IPS-NIHi7 (cell line): ENCODE results near the gene PWWP2B.
A peak's percentile ranks its signal among the peaks of the same experiment; 100 is the strongest.
"Not testable (repeated sequence)": the region's sequence is repeated elsewhere in the genome, so short reads cannot be mapped to it uniquely, and the experiment has no call there.

Experiments
- DNase-seq: peaks from one replicate; pipeline ENCODE4 v3.0.0; 2012; ENCODE audit warnings: mixed read lengths; ENCODE audit errors: extremely low spot score

Gene PWWP2B

DNA sequence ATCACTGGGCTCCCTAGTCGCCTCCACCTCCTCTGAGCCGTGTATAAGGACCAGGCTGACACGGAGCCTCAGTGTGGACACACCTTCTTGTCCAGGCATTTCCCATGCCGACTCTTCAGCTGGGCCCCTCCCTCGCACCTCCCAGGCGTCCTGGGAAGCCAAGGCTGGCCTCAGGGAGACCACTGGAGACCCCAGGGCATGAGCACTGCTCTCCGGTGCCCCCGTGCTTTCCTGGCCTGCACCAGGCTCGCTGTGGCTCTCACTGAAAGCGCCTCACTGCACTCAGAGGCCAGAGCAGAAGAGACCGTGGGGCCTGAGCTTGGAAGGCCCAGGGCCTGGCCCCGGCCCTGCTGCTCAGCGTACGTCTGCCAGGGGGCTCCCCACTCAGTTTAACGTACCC lies 33.6 kb upstream of the PWWP2B start:
- peak; percentile 41 for DNase-seq

DNA sequence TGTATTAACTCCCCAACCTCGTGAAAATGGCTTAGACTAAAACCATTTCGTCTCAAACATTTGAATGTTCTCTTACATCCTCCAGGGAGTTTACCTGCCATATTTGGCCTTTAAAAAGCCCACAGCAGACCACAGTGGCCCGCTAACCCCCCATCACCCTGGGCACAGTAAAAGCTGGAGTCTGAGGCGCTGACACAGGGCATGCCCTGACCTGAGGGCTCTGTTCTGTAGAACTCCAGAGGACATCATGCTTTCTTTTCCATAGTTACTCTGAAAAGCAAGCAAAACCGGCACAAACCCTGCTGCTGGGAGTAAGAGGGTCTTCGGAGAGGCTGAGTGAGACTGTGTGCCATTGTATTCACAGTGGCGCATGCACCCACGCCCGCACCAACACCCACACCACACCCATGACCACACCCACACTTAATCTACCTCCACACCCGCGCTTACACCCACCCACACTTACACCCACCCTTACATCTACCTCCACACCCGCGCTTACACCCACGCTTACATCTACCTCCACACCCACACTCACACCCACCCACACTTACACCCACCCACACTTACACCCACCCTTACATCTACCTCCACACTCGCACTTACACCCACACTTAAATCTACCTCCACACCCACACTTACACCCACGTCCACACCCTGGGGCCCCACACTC lies 32.9 kb upstream of the PWWP2B start:
- no peak for DNase-seq

DNA sequence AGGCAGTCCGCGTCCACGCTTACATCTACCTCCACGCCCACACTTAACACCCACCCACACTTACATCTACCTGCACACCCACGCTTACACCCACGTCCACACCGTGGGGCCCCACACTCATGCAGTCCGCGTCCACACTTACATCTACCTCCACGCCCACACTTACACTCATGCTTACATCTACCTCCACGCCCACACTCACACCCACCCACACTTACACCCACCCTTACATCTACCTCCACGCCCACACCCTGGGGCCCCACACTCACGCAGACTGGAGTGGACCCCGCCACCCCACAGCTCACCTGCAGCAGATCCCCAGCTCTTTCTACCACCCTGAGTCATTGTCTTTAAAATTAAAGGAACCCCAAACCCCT lies 32.4 kb upstream of the PWWP2B start:
- DNase-seq, result no peak

- no peak for DNase-seq
Observed at GRCh38 chr10:132365102-132365501, 31.9 kb upstream of the PWWP2B start.

DNA sequence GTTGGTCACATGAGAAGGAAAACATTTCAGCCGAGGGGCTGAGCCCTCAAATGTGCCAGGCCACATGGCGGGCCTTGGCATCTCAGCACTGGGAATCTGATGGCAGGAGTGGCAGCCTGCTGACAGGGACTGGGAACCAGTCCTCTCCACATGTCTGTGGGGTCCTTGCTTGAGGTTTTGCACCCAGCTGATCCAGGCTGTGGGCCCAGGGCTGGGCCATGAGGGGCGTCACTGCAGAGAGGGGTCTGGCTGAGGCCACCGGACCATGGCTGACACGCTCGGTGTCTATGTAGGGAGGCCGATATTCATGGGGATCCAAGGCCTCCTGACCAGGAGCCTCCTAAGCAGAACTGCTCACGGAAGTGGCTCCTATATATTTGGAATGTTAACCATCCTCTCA lies 31.0 kb upstream of the PWWP2B start:
- no peak for DNase-seq

- no peak for DNase-seq
Observed at GRCh38 chr10:132366499-132366898, 30.5 kb upstream of the PWWP2B start.

DNA sequence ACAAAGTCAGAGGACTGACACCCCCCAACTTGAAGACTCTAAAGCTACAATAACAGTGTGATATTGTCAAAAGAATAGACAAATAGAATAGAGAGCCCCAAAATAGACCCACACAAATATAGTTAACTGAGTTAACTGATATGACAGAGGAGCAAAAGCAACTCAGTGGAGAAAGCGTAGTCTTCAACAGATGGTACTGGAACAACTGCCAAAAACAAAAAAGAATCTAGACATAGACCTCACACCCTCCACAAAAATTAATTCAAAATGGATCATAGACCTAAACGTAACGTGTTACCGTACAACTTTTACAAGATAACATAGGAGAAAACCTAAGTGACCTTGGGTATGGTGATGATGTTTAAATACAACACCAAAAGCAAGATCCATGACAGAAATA lies 28.6 kb upstream of the PWWP2B start:
- DNase-seq, result no peak

- DNase-seq, result no peak
Observed at GRCh38 chr10:132368881-132369635, 27.9 kb upstream of the PWWP2B start.

GRCh38 chr10:132369636-132370185 lies 27.3 kb upstream of the PWWP2B start:
- DNase-seq, result no peak

DNA sequence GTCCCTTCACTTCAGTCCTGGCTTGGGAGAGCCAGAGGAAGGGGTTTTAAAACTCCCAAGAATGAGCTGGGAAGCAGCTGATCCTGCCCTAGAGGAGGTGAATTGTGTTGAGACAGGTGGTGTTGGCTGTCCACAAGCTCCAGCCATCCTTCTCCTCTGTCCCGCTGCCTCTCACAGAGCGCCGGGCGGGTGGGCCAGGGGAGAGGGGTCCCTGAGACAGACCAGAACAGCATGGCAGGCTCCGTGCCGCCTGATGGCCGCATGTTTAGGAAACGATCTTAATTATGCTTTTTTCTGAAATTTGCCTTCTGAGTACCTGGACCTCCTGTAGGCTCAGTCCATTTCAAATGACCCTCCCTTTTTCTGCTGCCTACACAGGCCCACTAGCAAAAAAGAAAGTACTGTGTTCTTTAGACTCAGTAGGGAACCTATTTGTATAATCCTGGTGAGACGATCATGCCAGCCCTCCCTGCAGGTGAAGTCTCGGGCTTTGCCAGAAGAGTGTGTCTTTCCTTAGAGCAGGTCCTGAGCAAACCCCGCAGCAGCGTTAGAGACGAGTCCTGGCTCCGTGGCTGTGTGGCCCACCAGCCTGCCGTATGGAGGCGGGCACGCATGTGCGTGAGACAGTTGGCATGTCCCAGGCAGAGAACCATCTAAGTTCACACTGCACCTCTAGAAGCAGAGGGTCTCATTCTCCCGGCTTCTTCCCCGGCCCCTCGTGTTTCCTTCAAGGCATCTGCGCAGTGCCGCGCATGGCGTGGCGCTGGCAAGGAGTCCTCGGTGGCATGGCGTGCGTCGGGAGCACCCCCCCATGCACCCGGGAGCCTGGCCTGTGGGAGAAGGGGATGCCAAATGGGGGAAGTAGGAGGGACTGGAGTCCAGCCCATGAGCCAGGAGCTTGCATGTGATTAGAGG lies 26.3 kb upstream of the PWWP2B start:
- DNase-seq, result no peak

- peak; percentile 43 for DNase-seq
Observed at GRCh38 chr10:132371641-132372081, 25.3 kb upstream of the PWWP2B start.

GRCh38 chr10:132372516-132373095 lies 24.4 kb upstream of the PWWP2B start:
- DNase-seq, result no peak

GRCh38 chr10:132373241-132373955 lies 23.6 kb upstream of the PWWP2B start:
- DNase-seq, result no peak

DNA sequence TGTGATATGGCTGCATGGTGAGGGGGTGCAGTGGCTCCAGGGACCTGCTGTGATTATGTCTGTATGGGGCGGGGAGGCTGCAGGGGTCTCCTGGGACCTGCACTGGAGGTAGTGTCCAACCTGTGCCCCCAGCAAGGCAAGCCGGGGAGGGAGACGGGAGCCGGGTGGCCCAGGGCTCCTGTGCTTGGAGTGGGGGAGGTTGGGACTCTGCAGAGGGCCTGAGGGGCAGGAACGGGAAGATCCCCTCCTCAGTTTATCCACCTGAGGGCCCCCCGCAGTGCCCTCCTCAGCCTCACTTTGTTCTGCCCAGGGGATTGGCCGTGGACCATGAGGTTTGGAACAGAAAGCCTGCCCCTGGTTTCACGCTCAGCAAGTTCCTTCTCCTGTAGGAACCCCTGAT lies 22.8 kb upstream of the PWWP2B start:
- no peak for DNase-seq

- DNase-seq, result no peak
Observed at GRCh38 chr10:132374612-132375011, 22.4 kb upstream of the PWWP2B start.

GRCh38 chr10:132375116-132375794 lies 21.7 kb upstream of the PWWP2B start:
- DNase-seq, result peak; percentile 47

DNA sequence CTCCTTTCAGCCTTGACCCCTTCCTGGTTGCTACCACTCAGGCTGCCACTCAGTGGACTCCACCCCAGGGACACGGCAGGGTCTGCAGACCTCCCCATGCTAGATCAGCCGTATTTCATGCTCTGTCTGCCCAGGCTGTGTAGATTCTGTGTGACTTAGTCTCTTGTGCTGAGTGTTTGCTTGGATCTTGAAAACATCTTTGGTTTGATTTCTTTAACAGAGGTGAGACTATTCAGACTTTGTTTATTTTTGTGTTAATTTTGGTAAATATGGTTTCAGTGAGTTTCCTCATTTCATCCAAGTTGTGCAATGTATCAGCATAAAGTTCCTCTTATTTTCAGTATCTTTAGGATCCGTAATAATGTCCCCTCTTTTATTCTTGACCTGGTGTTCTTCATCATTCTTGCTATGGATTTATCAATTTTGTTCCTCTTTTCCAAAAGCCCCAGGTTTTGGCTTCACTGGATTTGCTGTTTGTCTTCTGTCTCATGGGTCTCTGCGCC lies 21.2 kb upstream of the PWWP2B start:
- DNase-seq, result no peak

- no peak for DNase-seq
Observed at GRCh38 chr10:132376394-132376851, 20.6 kb upstream of the PWWP2B start.

DNA sequence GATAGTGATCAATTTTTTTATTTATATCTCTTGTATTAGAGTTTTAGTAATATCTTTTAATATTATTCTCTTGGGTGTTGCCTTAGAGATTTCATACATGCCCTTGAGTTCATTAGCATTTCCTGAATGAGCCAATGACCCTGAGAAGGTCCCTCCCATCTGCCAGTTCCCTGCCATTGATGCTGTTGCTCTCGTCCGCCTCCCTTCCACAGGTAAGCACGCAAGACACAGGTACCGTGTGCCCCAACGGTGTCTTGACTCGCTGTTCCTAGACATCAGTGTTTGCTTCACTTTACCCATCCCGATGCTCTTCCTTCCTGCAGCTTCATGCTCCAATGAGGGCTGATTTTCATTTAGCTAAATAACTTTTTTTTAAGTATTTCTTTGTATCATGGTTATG lies 19.7 kb upstream of the PWWP2B start:
- DNase-seq, result no peak

DNA sequence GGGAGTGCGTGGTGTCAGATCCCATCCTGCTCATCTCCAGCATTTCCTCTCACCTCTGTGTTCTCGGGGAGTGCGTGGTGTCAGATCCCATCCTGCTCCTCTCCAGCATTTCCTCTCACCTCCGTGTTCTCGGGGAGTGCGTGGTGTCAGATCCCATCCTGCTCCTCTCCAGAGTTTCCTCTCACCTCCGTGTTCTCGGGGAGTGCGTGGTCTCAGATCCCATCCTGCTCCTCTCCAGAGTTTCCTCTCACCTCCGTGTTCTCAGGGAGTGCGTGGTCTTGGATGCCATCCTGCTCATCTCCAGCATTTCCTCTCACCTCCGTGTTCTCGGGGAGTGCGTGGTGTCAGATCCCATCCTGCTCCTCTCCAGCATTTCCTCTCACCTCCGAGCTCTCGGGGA lies 18.0 kb upstream of the PWWP2B start:
- not testable (repeated sequence) for DNase-seq
